SKM-1 treated with dmso at 0.1 percent for 144 hours (cell line): ENCODE data around the gene MUC6.

Source experiments
- DNase-seq: peaks from one replicate; lab custom pipeline; 2025; ENCODE audit not compliant: unreplicated experiment; lab: John Stamatoyannopoulos, UW

Gene MUC6

DNA sequence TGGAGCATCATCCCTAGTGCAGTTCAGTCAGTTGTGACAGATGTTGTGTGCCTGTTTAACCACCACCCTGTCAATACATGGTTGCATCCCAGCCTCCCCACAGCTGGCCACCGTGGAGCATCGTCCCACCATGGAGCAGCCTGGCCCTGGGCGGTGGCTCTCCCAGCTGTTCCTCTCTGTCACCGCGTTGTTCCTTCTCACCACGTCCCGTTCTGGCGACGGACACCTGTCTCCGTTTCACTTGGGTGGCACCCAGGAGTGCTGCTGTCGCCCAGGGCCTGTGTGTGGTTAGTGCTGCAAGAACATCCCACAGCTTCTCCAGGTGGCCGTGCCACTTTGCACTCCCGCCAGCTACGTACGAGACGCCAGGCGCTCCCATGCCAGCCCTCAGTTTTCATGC is 26.5 kb downstream of the MUC6 start:
- DNase-seq, result no peak

DNA sequence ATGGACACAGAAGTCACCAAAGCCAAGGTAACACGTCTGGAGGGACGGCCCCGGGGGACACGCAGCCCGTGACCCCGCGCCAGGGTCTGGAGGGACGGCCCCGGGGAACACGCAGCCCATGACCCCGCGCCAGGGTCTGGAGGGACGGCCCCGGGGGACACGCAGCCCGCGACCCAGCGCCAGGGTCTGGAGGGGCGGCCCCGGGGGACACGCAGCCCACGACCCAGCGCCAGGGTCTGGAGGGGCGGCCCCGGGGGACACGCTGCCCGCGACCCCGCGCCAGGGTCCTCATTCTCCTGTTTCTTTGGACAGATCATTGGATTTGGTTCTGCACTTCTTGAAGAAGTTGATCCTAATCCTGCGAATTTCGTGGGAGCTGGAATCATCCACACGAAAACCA is 27.1 kb downstream of the MUC6 start:
- no peak for DNase-seq

DNA sequence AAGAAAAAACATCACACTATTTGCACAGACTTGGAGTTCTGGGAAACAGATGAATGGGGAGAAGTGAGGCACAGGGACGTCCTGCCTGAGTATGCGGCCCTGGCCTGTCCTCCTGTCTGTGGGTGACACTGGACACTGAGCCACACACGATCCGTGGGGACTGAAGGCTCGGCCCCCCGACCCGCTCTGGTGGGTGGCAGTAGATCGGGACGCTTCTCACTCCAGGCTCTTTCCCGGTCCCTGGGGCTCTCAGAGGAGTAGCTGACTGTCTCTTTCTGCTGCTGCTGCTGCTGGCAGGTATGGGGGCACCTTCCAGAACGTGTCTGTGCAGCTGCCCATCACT is 27.7 kb downstream of the MUC6 start:
- no peak for DNase-seq

DNA sequence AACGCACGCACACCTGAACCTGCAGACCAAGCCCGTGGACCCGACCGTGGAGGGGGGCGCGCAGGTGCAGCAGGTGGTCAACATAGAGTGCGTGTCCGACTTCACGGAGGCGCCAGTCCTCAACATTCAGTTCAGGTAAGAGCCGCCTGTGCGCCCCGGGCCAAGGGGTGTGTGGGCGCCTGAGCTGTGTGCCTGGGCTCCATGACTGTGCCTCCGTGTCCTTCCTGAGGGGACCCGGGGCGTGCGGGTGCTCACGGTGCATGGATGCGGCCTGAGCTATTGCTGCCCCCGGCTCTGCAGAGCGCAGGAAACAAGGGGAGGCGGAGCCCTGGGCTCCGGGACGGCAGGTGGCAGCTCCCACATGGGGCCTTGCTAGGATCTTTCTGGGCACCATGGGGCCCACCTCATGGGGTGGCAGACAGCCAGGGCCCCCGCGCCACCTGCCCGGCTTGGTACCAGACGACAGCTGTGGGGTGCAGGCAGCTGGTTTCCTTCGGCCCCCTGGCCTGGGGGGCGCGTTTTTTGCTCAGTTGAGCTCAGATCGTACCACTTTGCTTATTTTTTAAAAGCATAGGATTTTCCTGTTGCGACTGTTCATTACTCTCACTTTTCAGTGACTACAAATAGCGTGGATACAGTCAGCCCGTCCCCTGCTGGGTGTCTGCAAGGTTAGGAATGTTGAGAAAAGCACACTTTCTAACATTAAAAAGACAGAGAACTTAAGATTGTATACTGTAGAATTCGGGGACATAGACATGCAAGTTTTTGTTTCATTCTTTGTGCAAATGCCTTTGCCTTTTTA is 28.3 kb downstream of the MUC6 start:
- DNase-seq, result no peak

DNA sequence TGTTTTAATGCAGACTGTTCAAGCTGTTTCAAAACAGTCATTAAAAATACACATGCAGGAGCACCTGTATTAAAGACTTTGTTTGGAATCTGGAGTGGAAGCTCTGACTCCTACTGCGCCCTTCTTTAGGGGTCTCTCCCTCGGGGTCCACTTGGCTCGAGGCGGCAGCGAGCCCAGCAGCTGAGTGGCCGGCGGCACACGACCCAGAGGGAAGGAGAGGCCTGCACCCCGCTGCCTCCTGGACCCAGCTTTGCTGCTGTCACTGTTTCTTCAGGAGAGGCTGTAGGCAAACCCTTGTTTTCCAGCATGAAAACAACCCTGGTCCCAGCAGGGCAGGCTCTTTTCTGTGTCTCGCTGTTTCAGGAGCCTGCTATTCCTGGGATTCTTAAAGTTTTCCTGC is 29.2 kb downstream of the MUC6 start:
- no peak for DNase-seq

DNA sequence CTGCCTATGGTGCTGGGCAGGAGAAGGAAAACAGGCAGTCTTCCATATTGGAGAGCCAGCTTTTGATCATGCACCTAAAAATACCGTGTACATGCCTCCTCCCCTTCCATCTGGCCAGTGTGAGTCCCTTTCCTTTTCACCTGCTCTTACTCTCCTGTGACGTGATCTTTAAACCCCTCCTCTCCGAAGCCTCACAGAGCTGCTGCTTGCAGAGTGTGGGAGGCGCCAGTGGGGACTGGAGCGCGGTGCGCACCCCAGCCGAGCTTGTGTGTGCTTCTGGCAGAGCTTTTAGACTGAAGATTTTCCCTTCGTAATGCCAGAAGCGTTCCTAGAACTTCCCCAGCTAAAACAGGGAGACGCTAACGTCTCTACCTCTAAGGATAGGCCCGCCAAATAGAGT is 29.8 kb downstream of the MUC6 start:
- DNase-seq, result no peak

DNA sequence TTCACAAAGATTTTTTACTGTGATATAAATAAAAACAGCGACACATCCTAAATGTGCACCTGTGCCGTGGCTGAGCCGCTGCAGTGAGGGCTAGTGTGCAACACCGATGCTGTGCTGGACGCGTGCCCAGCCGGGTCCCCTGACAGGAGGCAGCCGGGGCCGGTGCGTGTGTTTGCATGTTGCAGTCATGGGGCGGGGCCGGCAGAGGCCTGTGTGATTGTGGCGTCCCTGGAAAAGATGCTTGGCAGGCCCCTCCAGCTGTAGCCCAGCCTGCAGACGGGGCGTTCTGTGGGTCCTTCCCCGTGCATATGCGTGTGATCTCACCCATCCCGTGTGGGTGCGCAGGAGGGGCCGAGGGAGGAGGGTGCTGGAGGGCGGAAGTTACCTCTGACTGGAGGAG is 30.6 kb downstream of the MUC6 start:
- DNase-seq, result no peak

DNA sequence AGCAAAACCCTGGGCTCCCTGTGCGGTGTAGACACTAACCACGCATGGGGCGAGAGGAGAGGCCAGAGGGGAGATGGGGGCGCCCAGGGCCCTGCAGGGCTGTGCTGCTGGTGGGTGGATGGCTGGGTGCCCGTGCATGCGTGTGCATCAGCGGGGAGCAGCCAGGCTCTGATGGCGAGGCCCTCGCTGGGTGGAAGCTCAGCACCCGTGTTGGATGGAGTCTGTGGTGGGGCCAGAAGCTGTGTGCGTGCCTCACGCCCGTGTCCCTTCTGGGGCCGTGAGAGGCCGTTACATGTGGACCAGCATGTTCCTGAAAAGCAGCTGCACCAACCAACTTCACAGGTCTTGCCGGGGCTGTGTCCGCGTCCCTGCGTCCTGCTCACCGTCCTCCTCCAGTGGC is 33.4 kb downstream of the MUC6 start:
- DNase-seq, result no peak

DNA sequence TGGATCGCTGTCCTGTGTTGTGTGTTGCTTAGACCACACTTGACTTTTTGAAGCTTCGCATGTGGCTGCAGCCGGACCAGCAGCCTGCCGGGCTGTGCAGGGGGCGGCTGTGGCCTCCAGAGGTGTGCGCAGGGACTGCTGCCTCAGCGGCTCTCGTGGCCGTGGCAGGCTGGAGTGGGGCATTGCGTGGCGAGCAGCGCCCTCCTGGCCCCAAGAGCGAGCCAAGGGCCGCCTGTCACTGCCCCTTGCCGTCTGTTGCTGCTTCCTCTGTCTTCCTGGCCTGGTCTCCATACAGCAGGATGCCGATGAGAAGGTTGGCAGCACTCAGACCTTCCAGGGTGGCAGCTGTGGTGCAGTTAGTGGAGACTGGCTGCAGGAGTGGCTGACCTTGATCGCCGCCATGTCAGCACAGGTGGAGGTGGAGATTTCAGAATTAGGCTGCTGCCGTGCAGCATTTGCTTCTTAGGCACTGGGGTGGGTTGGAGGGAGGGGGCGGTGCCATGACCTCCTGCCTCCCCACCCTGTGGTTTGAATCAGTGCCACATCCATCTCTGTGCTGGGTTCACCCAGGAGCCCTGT is 34.0 kb downstream of the MUC6 start:
- DNase-seq, result no peak

DNA sequence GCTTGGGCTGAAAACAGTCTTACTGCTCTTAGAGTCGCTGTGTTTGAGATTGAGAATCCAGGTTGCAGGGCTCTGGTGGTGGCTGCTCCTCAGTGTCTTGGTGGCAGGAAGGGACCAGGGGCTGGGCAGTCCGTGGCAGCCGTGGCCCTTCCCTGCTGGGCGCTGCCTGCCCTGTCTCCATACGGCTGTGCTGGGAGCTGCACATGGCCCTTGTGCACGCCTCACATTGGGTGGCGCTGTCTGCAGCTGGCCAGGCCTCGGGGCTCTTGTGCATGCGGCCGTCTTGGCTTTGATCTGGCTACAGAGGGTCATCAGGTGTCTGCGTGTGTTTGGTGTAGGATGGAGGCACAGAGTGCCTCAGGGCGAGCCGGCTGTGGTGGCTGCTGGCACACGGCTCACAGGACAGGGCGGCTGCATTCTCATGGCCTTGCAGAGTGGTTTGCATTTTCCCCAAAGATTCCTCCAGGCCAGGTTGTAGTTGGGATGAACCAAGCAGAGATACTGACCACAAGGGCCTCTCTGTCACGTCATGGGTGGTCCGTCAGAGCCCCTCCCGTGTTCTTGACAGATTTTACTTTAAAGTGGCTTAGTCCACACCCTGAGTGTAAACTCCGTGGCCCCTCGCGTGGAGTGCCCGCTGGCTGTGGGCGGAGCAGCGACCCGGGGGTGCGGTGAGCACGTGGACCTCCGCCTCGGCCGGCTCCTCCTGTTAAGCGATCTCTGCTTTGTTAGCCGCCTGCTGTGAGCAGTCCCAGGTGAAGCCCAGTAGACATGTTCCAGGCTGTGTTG is 34.7 kb downstream of the MUC6 start:
- DNase-seq, result no peak

DNA sequence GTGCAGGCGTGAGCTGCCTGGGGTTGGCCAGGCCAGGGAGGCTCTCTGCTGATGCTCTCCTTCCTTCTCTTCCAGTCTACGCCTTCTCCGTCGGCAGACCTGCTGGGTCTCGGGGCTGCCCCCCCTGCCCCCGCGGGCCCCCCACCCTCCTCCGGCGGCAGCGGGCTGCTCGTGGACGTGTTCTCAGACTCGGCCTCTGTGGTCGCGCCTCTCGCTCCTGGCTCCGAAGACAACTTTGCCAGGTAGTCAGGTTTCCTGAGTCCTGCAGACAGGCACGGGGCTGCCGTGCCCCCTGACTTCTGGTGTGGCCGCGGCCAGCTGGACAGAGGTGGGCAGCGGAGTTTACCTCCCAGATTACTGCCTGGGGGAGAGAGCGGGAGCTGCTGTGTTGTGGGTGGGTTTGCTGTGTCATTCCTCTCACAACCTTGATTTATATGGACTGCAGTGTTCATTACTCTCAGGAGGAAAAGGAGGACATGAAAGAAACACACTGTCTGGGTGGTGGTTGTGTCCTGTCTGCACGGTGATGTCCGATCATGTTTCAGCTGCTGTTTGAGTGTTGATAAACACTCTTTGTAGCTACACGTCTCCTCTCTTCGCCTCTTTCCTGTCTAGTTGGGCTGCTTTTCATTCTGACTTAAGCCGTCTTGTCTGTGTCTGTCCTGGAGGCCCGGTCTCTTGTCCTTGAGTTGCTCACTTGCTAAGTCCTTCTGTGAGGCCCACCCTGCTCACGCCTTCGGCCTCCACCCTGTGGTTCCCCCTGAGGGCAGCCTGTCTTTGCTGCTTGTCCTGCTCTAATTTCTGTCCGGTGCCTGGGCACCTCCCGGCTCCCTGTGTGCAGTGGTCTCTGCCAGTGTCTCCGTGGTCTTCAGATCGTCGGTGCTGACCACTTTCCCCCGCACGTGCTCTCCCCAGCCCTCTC is 35.9 kb downstream of the MUC6 start:
- no peak for DNase-seq

DNA sequence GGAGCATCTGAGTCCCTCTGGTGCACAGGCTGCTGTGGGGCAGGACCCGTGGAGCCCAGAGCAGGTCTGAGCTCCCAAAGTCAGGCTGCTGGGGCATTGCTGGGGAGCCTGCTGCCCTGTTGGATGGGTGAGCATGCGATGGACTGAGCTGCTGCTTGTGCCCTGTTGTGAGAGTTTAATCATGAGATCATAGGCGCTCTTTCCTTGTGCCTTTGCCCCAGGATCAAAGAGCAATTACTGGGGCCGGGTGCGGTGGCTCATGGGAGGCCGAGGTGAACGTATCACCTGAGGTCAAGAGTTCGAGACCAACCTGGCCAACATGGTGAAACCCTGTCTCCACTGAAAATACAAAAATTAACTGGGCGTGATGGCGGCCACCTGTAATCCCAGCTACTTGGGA is 37.5 kb downstream of the MUC6 start:
- DNase-seq, result no peak

DNA sequence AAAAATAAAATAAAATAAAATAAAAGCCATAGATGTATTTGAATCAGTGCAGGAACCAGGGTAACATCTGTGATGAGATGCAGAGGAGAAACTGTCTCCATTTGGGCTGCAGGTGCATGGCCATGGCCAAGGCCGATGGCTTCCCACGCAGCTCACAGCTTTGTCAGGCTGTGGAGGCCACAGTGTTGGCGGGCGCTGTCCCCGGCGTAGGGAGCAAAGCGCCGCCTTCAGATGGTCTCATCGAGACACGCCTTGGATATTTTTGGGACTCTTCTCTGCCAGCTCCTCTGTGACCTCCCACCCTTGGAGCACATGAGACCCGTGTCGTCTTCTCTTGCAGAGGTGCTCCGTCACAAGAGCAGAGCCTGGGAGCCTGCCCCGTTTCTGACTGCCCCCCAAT is 38.6 kb downstream of the MUC6 start:
- DNase-seq, result no peak

DNA sequence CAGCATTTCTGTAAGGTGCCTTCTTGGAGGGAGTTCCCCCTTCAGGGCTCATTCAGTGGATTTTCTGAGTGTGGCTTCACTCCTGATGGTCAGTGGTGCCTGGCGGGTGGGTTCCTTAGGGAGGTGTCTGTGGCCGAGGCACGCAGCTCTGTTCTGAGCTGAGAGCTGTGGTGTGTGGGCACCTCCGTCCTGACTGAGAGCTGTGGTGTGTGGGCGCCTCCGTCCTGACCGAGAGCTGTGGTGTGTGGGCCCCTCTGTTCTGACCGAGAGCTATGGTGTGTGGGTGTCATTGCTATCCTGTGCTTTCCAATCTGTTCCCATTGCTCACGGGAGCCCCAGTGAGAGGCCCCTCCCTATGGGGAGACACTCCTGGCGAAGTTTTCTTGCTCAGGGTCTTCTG is 39.8 kb downstream of the MUC6 start:
- no peak for DNase-seq

DNA sequence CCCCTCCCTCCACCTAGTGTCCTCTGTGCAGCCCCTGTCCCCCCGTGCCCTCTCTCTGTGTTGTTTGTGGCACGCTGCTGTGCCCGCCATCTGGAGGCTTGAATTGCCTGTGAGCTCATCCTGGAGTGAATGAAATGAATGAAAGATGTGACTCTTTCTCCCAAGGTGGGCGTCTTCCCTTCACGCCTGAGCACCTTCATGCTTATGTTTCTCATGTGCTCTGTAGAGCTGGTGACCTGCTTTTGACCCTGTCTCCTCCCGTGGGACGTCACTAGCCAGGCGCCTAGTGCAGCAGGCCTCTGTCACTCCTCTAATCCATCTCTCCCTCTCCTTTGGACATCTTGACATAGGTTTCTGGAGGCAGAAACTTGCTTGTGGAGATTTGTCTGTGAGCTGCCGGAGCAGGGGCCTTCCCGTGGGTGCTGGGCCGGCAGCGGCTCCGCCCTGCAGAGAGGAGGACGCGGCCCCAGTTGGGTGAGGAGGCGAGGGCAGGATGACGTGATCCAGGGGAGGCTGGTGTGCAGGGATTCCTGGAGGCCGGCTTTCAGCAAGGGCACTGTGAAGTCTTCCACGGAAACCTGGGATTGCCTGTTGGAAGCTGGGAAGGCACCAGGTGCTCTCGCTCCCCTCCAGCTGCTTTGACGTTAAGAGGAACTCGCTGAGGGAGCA is 40.6 kb downstream of the MUC6 start:
- no peak for DNase-seq

DNA sequence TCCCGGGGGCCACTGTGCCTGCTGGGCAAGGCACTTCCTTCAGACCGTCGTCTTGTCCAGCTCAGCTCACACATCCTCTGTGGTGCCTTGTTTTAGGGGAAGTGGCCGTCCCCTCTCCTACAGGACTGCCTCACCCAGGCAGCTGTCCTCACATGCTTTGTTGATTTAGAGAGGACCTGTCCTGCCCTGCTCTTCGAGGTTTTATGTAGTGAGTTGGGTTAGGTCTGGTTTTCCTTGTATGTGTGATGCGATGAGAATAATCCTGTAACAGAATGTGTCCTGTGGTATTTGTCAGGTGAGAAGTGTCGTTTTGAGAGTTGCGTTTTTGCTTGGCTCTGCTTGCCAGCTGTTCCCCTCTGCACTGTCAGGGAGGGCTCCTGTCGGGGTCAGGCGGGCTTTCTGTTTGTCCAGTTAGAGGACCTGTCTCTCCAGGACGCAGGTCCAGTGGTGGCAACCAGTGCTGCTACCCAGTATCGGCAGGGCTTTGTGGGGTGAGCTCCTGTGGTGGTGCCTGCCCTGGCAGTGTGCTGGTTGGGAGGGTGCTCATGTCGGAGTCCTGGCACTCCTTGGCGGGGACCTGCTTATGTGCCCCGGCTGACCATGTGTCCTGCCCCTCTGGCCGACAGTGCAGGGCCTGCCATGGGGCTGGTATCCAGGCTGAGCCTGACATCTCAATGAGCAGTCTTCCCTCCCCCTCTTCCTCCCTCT is 41.3 kb downstream of the MUC6 start:
- DNase-seq, result no peak

DNA sequence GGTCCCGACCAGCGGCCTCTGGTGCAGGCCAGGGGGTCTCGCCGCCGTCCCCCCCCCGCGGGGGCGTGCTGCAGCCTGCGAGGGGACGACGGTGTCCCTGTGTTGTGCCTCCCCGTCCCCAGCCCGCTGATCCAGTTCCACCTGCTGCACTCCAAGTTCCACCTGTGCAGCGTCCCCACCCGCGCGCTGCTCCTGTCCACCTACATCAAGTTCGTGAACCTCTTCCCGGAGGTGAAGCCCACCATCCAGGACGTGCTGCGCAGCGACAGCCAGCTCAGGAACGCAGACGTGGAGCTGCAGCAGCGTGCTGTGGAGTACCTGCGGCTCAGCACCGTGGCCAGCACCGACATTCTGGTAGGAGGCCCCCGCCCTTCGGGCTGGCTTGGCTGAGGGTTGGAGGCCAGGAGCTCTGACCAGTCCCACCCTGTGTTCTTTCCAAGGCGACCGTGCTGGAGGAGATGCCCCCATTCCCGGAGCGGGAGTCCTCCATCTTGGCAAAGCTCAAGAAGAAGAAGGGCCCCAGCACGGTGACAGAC is 42.8 kb downstream of the MUC6 start:
- DNase-seq, result no peak

DNA sequence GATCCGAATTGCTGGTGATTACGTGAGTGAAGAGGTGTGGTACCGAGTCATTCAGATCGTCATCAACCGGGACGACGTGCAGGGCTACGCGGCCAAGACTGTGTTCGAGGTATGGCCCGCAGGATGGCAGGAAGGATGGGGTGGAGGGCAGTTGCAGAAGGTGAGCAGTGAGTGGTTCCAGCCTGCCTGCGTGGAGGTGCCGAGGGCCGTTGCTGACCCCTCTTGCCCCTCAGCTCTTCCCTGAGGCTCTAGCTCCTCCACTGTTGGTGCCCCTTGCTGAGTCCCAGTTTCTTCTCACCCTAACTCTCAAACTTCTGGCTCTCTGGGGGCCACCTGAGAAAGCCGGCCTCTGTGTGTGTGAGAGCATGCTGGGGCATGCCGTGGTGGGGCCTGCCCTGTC is 43.9 kb downstream of the MUC6 start:
- no peak for DNase-seq

DNA sequence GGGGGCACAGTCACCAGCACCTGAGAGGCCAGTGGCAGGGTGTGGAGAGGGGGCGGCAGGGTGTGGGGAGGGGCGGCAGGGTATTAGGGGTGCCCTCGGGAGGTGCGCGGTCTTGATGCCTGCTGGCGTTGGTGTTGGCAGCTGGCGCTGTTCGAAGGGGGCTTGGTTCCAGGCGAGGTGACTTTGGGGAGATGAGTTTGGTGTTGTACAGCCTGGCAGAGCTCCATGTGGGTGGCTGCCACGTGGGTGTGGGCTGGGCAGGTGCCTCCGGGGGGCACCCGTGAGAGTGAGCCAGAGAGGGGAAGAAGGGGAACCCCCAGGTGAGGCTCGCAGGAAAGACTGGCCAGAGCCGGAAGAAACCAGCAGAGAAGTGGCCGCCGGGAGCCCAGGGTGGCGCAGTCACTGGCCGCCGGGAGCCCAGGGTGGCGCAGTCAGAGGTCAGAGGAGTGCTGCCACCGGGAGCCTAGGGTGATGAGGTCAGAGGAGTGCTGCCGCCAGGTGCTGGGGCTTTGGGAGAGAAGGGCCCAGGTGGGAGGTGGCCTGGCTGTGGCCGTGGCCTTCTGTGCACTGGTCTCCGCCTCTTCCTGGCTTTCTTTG is 44.7 kb downstream of the MUC6 start:
- no peak for DNase-seq

DNA sequence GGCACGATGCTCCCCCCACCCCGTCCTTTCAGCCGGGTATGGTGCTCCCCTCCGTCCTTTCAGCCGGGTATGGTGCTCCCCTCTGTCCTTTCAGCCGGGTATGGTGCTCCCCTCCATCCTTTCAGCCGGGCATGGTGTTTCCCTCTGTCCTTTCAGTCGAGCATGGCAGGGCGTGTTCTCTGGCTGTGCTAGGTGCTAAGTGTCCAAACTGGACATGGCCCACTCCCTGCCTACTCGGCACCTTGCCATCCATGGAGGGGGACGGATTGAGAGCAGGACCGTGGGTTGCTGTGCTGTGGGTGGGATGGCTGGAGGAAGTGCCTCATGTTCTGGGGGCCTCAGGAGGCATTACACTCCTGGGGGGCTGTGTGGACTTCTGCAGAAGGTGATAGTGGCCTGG is 45.5 kb downstream of the MUC6 start:
- no peak for DNase-seq
